Motor neuron (in vitro differentiated cells): Measurements from ENCODE around the gene CAPN15. TPM values are rescaled to one million over a fixed set of nuclear protein-coding genes. Genes with fewer than 3 reads are reported as not detected.

Source experiments
- ATAC-seq, 8 experiments: fragments of 200-7000 bp; cut with Tn5 transposase; replicated peaks in 6 of 8; 2 replicates each; pipeline ENCODE4 v1.8.0; 2021; ENCODE audit warnings: mild to moderate bottlenecking in 8 of 8, moderate library complexity in 8 of 8
- H3K27ac ChIP-seq, 2 donors: fragments of 250-450 bp; sonication (Bioruptor Pico); 2 replicates each; pipeline ENCODE4 v1.9.0; 2021; ENCODE audit warnings: antibody characterized with exemption in 2 of 2, mild to moderate bottlenecking in 2 of 2, moderate library complexity in 1 of 2
- H3K4me1 ChIP-seq, 2 donors: fragments of 250-450 bp; sonication (Bioruptor Pico); replicated peaks in 1 of 2; 2 replicates each; pipeline ENCODE4 v1.6.1; 2021; ENCODE audit warnings: antibody characterized with exemption in 2 of 2, mild to moderate bottlenecking in 2 of 2, moderate library complexity in 1 of 2
- H3K4me3 ChIP-seq, 5 donors: fragments of 250-450 bp; sonication (Bioruptor Pico); 2 replicates each; pipeline ENCODE4 v1.9.0; 2021; ENCODE audit warnings: antibody characterized with exemption in 5 of 5, mild to moderate bottlenecking in 5 of 5, moderate library complexity in 4 of 5
- WGBS, 10 experiments: fragments of 450-650 bp; shearing (Covaris generic); methylation state at CpG; one replicate each; pipeline ENCODE4 v1.0.0; 2022; 5-methylcytosine and 5-hydroxymethylcytosine counted together
- in situ Hi-C, 9 experiments: fragments of 400-800 bp; cut with MboI; loops; one replicate each; pipeline ENCODE4 v1.15.0; 2021; ENCODE audit warnings: low sequenced_read_pairs in 9 of 9, low pct_unique_long_range_greater_than_20kb in 2 of 9; ENCODE audit not compliant: unreplicated experiment in 9 of 9
- total RNA-seq, 8 experiments: library from RNA; unstranded; fragments of 300-600 nt; gene quantifications; 2 replicates each; pipeline versions ENCODE4 v1.2.3 to v1.2.4, GENCODE V29; 2022

Gene CAPN15
- total RNA-seq, 8 experiments from 2014 or later, result 7.1 to 46.4 (median 12.7) TPM

DNA sequence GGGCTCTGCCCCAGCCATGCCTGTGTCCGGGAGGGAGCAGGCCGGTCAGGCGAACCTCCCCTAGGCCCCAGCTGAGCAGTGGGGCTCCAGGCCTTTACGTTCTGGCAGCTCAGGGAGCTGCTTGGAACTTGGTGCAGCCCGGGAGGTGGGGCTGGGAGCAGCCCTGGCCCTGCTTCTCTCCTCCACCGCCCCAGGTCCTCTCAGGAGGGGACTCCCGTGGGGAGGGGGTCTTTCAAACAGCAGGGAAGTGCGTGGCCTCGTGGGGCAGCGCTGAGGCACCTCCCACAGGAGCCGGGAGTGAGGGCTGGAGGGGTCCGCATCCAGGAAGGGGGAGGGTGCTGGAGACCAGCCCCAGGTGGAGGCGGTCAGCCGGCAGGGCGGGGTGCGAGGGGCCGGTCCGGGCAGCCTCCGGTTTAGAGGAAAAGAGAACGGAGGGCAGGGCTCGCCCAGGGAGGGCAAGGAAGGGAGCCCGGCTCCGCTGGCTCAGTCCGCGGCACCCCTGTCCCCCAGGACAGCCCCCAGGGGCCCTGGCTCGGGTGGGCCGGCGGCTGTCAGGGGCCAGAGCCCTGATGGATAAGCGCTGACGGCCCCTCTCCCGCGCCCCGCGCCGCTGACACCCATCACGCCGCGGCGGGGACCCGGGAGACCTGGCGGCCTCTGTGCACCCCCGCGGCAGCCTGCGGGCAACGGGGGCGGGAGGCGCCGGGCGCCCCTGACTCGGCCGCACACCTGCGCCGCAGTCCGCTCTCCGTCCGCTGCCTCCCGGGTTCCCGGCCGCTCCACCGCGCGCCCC, 32.1 kb downstream of the CAPN15 start:
- in situ Hi-C loops, result no loop called here
- no peak overlapping the region for H3K27ac ChIP-seq
- H3K4me1 ChIP-seq, result peaks cover 26 to 27% of the 10 kb centered on the region in 2 donors
- H3K4me3 ChIP-seq, result peak overlapping the region in 4 of 5 donors; percentile 6 to 12 (median 10)
- 8 to 40% (median 20%) methylated on average over 1 to 12 of the region's 62 CpGs; no CpG with 5 or more reads in 7 of the 10 experiments for WGBS, 10 experiments
- ATAC-seq, result peak in 6 of 8 experiments; percentile 6 to 35 (median 13)

DNA sequence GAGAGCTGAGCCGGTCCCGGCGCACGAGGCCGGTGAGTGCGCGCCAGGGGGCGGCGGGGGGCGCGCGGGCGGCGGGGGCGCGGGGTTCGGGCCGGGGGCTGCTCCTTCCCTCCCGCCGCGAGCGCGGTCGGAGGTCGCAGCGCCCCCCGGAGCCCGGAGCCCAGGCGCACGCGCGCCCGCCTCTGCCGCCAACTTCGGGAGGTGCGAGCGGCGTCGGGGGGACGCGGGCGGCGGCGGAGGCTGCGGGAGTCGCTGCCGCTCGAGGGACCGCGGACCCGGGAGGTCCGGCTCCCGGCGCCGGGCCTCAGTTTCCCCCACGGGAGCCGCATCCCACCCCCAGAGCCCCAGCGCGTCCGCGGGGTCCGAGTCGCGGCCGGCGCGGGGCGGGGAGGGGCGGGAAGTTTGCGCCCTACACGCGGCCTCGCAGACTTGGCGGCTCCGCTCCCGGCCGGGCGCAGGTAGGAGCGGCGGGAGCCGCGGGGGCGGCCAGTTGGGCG, 32.7 kb downstream of the CAPN15 start, which contains the start of gene PRR35:
TSS of gene PRR35 (plus strand) at position 191 of the 497 bp plus-strand sequence. CDS start 2,901 bp downstream, outside the sequence.
- H3K4me3 ChIP-seq, result peak within 1 kb of the TSS in 4 of 5 donors; percentile 6 to 12 (median 10)
- H3K27ac ChIP-seq, result no peak within 1 kb of the TSS
- no CpG with 5 or more reads among the region's 84 CpGs for WGBS, 10 experiments
- in situ Hi-C loops, result no loop called here
- peaks cover 26 to 34% of the 10 kb centered on the region in 2 donors for H3K4me1 ChIP-seq
- ATAC-seq, result no peak

DNA sequence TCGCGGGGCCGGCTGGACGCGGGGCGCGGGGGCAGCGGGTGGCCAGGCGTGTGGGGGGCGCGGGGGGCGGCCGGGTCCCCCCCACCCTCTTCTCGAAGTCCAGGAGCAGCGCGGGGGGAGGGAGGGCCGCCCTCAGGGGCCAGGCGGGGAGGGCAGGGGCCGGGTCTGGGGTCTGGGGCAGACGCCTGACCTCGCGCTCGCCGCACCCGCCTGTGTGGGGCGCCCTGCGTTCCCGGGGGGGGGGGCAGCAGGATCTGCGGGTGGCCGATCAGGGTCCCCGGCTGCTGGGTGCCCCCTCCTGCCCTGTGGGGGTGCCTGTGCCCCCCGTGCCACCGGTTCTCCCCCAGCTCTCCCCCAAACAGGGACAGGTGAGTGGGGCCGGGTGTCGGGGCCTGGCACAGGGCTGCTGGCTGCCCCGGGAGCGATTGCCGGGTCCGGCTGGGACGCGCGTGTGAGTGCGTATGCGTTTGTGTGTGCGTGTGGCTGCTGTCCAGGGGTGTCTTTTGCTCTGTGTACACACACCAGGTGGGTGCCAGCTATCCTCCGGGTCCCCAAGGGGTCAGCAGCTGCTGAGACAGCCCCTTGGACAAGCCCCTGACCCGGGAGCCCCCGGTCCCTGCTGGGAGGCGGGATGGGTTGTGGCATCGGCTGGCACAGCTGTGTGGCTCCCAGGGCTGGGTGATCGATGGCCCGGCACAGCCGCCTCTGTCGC, 33.3 kb downstream of the CAPN15 start:
- WGBS, 10 experiments, result no CpG with 5 or more reads among the region's 54 CpGs
- peaks cover 26 to 40% of the 10 kb centered on the region in 2 donors for H3K4me1 ChIP-seq
- in situ Hi-C loops, result no loop called here
- H3K4me3 ChIP-seq, result no peak overlapping the region
- H3K27ac ChIP-seq, result no peak overlapping the region
- no peak for ATAC-seq

DNA sequence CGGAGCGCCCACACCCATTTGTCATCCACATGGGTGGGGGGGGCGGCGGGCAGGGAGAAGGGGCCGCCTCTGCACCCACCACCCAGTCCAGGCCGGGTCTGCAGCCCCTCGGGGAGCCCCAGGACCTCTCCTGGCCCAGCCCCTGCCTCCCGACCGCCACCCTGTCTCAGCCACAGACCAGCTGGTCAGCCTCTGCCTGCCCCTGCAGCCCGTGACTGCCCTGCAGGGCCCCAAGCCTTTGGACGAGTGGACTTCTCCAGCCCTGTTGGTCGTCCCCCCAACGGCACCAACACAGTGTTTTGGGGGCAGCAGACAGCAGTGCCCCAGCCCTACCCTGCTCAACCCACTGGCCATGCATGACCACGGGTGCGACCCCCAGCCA, 33.9 kb downstream of the CAPN15 start:
- ATAC-seq, result no peak
- Histone ChIP-seq H3K4me3 (no peak overlapping the region), H3K27ac (no peak overlapping the region), H3K4me1 (peaks cover 31 to 45% of the 10 kb centered on the region in 2 donors)
- WGBS, 10 experiments, result no CpG with 5 or more reads among the region's 15 CpGs
- in situ Hi-C loops, result no loop called here

DNA sequence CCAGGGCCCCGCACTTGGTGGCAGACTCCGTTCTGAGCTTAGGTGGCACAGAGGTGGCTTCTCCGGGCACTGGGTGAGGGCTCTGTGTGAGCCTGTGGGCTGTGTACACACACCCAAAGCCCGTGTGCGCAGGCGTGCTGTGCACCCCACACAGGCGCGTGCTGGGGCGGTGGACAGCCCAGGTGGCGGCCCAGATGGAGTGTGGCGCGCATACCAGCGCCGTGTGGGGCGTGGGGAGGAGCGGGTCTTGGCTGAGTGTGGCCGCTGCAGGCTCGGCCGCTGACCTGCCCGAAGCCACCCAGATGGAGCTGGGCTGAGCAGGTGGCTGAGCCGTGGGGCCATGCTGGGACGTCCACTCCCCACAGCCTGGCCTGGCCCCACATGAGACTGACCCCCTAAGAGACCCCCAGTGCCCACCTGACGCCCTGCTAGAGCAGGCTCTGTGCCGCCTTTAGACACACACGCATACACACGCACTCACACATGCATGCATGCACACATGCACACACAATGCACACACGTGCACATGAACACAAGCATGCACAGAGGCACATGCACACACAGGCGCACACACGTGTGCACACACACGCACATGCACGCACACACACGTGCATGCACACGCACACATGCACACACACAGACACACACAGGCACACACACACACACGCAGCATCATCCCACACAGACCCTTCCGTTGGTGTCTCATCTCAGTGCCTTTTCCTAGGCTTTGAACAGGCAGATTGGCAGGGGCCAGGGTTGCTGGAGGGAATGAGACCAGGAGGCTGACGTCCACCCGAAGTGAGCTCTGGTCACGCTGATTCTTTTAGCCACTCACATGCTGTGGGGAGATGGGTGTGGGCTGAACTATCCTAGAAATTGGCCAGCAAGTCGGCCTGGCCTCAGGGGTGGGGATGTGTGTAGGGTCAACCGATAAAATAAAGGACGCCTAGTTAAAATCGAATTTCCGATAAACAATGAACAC, 34.7 kb downstream of the CAPN15 start:
- peaks cover 40 to 53% of the 10 kb centered on the region in 2 donors for H3K4me1 ChIP-seq
- 53 to 87% (median 68%) methylated on average over 2 to 5 of the region's 43 CpGs; no CpG with 5 or more reads in 5 of the 10 experiments for WGBS, 10 experiments
- ATAC-seq, result no peak
- in situ Hi-C loops, result no loop called here
- no peak overlapping the region for H3K27ac ChIP-seq
- H3K4me3 ChIP-seq, result no peak overlapping the region

DNA sequence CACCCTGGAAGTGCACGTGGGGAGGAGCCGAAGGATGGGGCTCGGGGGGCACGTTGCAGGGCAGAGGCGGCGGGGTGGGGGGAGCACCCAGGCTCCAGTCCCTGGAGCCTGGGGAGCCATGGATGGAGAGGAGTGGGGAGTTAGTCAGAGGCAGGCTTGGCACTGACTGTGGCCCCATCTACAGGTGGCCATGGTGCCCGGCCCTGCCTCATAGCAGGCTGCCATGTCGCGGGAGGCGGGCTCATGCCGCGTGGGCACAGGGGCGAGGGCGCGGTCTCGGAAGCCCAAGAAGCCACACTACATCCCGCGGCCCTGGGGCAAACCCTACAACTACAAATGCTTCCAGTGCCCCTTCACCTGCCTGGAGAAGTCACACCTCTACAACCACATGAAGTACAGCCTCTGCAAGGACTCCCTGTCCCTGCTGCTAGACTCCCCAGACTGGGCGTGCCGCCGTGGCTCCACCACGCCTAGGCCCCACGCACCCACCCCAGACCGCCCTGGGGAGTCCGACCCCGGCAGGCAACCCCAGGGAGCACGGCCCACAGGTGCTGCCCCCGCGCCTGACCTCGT, 35.6 kb downstream of the CAPN15 start:
- in situ Hi-C loops, result no loop called here
- Histone ChIP-seq H3K4me1 (peaks cover 40 to 53% of the 10 kb centered on the region in 2 donors), H3K27ac (no peak overlapping the region), H3K4me3 (no peak overlapping the region)
- whole genome bisulfite sequencing, 10 experiments, result no CpG with 5 or more reads among the region's 30 CpGs
- no peak for ATAC-seq

DNA sequence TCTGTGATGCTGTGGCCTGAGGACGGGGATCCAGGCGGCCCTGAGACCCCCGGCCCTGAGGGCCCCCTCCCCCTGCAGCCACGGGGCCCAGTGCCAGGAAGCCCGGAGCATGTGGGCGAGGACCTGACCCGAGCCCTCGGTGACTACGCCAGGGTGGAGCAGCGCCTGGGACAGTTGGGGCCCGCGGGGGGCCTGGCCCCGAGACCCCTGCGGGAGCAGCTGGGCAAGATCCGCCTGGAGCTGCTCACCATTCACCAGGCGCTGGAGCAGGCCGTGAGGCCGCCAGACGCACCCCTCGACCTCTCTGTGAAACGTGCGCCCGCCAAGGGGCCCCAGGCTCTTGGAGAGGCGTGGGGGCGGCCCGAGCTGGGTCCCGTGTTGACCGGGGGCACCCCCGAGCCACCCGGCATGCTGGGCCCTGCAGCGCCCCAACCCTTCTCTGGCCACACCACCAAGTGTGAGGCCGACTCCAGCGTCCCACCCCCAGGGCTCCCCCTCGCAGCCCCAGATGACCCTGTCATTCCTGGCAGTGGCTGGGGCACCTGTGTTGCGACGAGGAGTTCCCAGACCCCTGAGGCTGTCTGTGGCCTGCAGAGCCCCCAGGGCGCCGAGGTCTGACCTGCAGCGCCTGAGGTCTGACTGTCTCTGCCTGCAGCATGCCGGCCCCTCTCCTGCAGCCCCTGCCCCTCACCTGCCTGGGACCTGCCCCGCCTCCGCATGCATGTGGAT, 37.3 kb downstream of the CAPN15 start:
- in situ Hi-C loops, result no loop called here
- 70 to 90% methylated on average over 2 to 4 of the region's 42 CpGs; no CpG with 5 or more reads in 8 of the 10 experiments for WGBS, 10 experiments
- H3K27ac ChIP-seq, result peak overlapping the region in 1 of 2 donors; percentile 80
- no peak for ATAC-seq
- no peak overlapping the region for H3K4me3 ChIP-seq
- peaks cover 39 to 44% of the 10 kb centered on the region in 2 donors for H3K4me1 ChIP-seq

DNA sequence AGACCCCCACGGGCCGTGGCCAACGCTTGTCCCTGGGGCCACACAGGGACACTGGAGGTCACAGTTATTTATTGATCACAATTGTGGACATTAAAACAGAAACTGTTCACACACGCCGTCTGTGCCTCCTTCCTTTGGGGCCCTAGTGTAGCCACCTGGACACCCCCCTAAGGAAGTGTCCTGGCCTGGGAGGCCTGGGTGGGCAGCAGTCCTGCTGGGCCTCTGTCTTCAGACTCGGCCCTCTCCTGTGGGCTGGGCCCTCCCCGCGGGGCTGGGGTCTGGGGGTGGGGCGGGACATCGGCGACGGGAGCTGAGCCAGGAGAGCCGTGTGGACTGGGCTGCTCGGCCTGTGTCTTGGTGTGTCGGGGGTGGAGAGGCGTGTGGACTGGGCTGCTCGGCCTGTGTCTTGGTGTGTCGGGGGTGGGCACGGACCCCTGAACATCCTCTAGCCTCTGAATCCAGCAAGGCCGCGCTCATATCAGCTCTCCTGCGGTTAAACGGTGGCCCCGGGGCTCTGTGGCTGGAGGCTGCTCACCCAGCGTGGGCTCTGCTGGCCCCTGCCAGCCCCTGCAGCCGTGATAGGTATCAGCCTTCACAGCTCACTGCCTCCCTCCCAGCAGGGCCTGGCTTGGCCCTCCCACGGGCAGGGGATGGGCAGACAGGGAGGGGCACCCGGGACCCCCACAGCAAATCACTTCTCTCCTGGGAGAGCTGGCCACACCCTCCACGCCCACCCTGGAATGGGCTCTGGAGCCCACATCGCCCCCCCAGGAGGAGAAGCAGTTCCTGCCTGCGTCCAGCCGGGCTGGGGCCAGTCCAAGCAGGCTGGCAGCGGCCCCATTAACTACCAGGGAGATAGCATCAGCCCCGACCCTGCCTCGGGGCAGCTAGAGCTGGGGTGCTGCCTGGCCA, 38.2 kb downstream of the CAPN15 start:
- Histone ChIP-seq H3K27ac (peak overlapping the region in 1 of 2 donors; percentile 80), H3K4me3 (no peak overlapping the region), H3K4me1 (peaks cover 40 to 41% of the 10 kb centered on the region in 2 donors)
- WGBS, 10 experiments, result 0 to 90% methylated on average over 1 to 2 of the region's 35 CpGs; no CpG with 5 or more reads in 8 of the 10 experiments
- ATAC-seq, result peak in 5 of 8 experiments; percentile 52 to 77 (median 66)
- in situ Hi-C loops, result no loop called here

DNA sequence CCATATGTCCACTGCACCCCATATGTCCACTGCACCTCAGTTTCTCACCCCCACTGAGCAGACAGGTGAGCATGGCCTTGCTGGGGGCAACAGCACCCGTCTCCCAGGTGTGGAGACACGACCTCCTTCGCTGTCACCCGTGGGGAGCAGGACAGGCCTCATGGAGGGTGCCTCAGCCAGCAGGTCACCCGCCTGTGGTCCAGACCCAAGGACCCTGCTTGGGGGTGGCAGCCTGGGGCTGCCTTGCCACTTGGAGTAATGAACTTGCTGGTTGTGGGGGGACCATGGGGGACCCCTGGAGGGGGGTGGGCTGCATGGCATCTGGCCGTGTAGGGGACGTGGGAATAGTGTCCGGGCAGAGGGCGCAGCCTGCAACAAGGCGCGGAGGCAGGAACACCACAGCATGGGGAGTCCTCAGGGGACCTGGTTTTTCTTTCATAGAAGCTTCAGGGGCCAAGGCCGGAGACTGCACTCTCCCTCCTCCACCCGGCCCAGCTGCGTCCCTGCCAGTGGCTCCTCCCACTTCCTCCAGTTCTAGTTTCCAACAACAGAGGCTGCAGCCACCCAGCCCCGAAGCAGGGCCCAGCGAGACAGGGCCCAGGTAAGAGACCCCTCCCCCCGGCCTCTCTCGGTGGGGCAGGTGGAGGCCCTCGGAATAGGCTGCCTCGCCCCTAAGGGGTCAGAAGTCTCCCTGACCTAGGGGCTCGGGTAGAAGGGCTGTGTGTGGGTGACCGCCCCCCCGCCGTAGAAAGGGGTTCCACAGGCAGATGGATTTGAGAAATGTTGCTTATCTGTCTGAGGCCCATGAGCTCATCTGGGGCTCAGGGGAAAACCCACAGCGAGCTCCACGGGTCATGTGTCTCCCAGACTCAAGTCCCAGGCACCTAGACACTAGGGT, 39.2 kb downstream of the CAPN15 start, which contains the start of gene NHLRC4:
TSS of gene NHLRC4 (plus strand) at position 531 of the 898 bp plus-strand sequence. CDS start 1,043 bp downstream, outside the sequence.
- Histone ChIP-seq H3K4me1 (peaks cover 38% of the 10 kb centered on the region in 2 donors), H3K27ac (peak within 1 kb of the TSS in 1 of 2 donors; percentile 80), H3K4me3 (peak within 1 kb of the TSS in 1 of 5 donors; percentile 4)
- WGBS, 10 experiments, result 0 to 22% (median 0%) methylated on average over 1 to 6 of the region's 26 CpGs; no CpG with 5 or more reads in 7 of the 10 experiments
- ATAC-seq, result peak; percentile 21 to 56 (median 45)
- in situ Hi-C loops, result no loop called here
